ENCODE results near the gene APBB2. TPM values are rescaled to one million over a fixed set of nuclear protein-coding genes. Genes with fewer than 3 reads are reported as not detected.

Gene APBB2
- total and polyA plus RNA-seq, 10 of the 15 experiments (the other 5 are each of a cell fraction or from before 2014, with no cell fraction given): 2.7 to 24.6 (median 19.0) TPM

- no peak for TF ChIP-seq CEBPZ (IDR thresholded peaks at IDR 0.05; ENCODE audit: low read depth, low read length)
- no peak for TF ChIP-seq HDGF (IDR thresholded peaks at IDR 0.05)
- peak in 1 of 2 experiments; percentile 24; a peak in 1 of 4 replicates for TF ChIP-seq BHLHE40 (IDR thresholded peaks at IDR 0.05; ENCODE audit: borderline replicate concordance in 1 of 2, low read depth in 2 of 2, low read length in 1 of 2)
- no peak for TF ChIP-seq RFX5 (IDR thresholded peaks at IDR 0.05; ENCODE audit: low read depth, low read length)
- TF ChIP-seq ZNF217 (IDR thresholded peaks at IDR 0.05): no peak
- no peak for TF ChIP-seq POLR2AphosphoS2 (IDR thresholded peaks at IDR 0.05; ENCODE audit: low read depth, low read length)
- TF ChIP-seq ETV6 (conservative IDR thresholded peaks at IDR 0.05 in 1 of 2, IDR thresholded peaks at IDR 0.05 in 1 of 2; ENCODE audit: borderline replicate concordance in 1 of 2, low read depth in 1 of 2): no peak
- TF ChIP-seq NR2F1 (conservative IDR thresholded peaks at IDR 0.05): no peak
- TF ChIP-seq ZBTB11 (CRISPR knock-in tag; IDR thresholded peaks at IDR 0.05): no peak
- TF ChIP-seq MLLT1 (IDR thresholded peaks at IDR 0.05): peak; percentile 54; the same call in 1 of the 2 replicates
- TF ChIP-seq NFYB (IDR thresholded peaks at IDR 0.05; ENCODE audit: insufficient read depth, low read depth, low read length): 0 out of 2 replicates have a peak, but pooled peaks have one; percentile 15
- no peak for TF ChIP-seq RAD51 (IDR thresholded peaks at IDR 0.05)
- no peak for TF ChIP-seq RB1 (IDR thresholded peaks at IDR 0.05; ENCODE audit: borderline replicate concordance)
- TF ChIP-seq STAT3 (IDR thresholded peaks at IDR 0.05; ENCODE audit: low read depth, low read length): no peak
- TF ChIP-seq ATF7 (IDR thresholded peaks at IDR 0.05; ENCODE audit: low read depth): 0 out of 2 replicates have a peak, but pooled peaks have one; percentile 20
- no peak for TF ChIP-seq SMARCA5 (IDR thresholded peaks at IDR 0.05)
- no peak for TF ChIP-seq ZNF384 (IDR thresholded peaks at IDR 0.05; ENCODE audit: borderline replicate concordance, low read depth, low read length)
- 0 out of 2 replicates have a peak, but pooled peaks have one; percentile 66 for TF ChIP-seq RBBP5 (conservative IDR thresholded peaks at IDR 0.05)
- TF ChIP-seq NFYA (IDR thresholded peaks at IDR 0.05; ENCODE audit: borderline replicate concordance, low read depth, low read length): no peak
- no peak for TF ChIP-seq BCL11A (IDR thresholded peaks at IDR 0.05; ENCODE audit: low read depth, low read length)
Observed at GRCh38 chr4:40992472-40993295, 221.7 kb downstream of the APBB2 start (continued).
